ENCODE measurements around the gene GALNT12. TPM values are rescaled to one million over a fixed set of nuclear protein-coding genes. Genes with fewer than 3 reads are reported as not detected.

Gene GALNT12
- total and polyA plus RNA-seq, 2 experiments from 2014 or later = 13.9 to 16.4 TPM

DNA sequence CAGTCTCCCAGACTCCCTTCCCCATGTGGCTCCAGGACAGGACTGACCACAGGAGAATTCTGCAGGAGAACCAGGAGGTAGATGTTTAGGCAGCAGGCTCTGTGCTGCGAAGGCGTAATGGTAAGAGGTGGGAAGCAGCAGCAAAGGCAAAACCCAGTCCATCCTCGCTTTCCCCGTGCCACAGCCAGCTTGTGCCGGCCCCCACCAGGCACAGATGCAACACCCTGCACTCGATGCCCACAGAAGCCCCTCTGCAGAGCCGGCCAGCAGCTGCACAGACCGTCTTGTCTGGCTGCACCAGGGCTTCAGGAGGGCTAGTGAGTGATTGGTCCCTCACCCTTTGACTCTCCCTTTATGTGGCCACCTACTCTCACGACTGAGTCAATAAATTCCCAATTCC is 39.1 kb upstream of the GALNT12 start:
- H3K4me2 ChIP-seq = no peak overlapping the region
- no peaks in the 10 kb centered on the region for H3K9me3 ChIP-seq (ENCODE audit: low read depth)
- no peak for DNase-seq (ENCODE audit: low spot score)
- H3K9me2 ChIP-seq (replicated peaks; ENCODE audit: insufficient read depth) = no peaks in the 10 kb centered on the region
- no peaks in the 10 kb centered on the region for H3K79me2 ChIP-seq
- no peak overlapping the region for H2AFZ ChIP-seq
- H3K27ac ChIP-seq = no peak overlapping the region
- WGBS (ENCODE audit: low lambda C conversion rate, missing lambda C conversion rate) = 96% methylated on average over 9 of the region's 9 CpGs
- TF ChIP-seq EZH2 (IDR thresholded peaks at IDR 0.05; ENCODE audit: borderline replicate concordance) (no peak), CTCF (IDR thresholded peaks at IDR 0.05; ENCODE audit: poor library complexity) (no peak), EZH2phosphoT487 (IDR thresholded peaks at IDR 0.05; ENCODE audit: low read depth, severe bottlenecking, unreplicated experiment) (no peak)
- H4K20me1 ChIP-seq (ENCODE audit: insufficient read depth, poor library complexity, severe bottlenecking) = no peaks in the 10 kb centered on the region
- no peaks in the 10 kb centered on the region for H3K27me3 ChIP-seq
- H3K36me3 ChIP-seq (replicated peaks; ENCODE audit: insufficient read depth, low read depth) = no peaks in the 10 kb centered on the region
- H3K4me3 ChIP-seq = no peak overlapping the region
- no peaks in the 10 kb centered on the region for H3K4me1 ChIP-seq (ENCODE audit: insufficient read depth)

- H3K4me1 ChIP-seq (ENCODE audit: insufficient read depth) = no peaks in the 10 kb centered on the region
- no peak overlapping the region for H3K4me3 ChIP-seq
- no peaks in the 10 kb centered on the region for H3K36me3 ChIP-seq (replicated peaks; ENCODE audit: insufficient read depth, low read depth)
- no peaks in the 10 kb centered on the region for H3K9me3 ChIP-seq (ENCODE audit: low read depth)
- 91% methylated on average over 10 of the region's 10 CpGs for WGBS (ENCODE audit: low lambda C conversion rate, missing lambda C conversion rate)
- H2AFZ ChIP-seq = no peak overlapping the region
- TF ChIP-seq CTCF (IDR thresholded peaks at IDR 0.05; ENCODE audit: poor library complexity) (no peak), EZH2phosphoT487 (IDR thresholded peaks at IDR 0.05; ENCODE audit: low read depth, severe bottlenecking, unreplicated experiment) (no peak), EZH2 (IDR thresholded peaks at IDR 0.05; ENCODE audit: borderline replicate concordance) (no peak)
- H3K27me3 ChIP-seq = no peaks in the 10 kb centered on the region
- no peak overlapping the region for H3K27ac ChIP-seq
- no peaks in the 10 kb centered on the region for H4K20me1 ChIP-seq (ENCODE audit: insufficient read depth, poor library complexity, severe bottlenecking)
- H3K4me2 ChIP-seq = no peak overlapping the region
- H3K9me2 ChIP-seq (replicated peaks; ENCODE audit: insufficient read depth) = no peaks in the 10 kb centered on the region
- DNase-seq (ENCODE audit: low spot score) = no peak
- no peaks in the 10 kb centered on the region for H3K79me2 ChIP-seq
These were observed 36.8 kb upstream of the GALNT12 start for GRCh38 chr9:98770717-98771116.

GRCh38 chr9:98771209-98771874 is 36.1 kb upstream of the GALNT12 start:
- H4K20me1 ChIP-seq (ENCODE audit: insufficient read depth, poor library complexity, severe bottlenecking) = no peaks in the 10 kb centered on the region
- no peaks in the 10 kb centered on the region for H3K4me1 ChIP-seq (ENCODE audit: insufficient read depth)
- WGBS (ENCODE audit: low lambda C conversion rate, missing lambda C conversion rate) = 96% methylated on average over 13 of the region's 15 CpGs
- H2AFZ ChIP-seq = no peak overlapping the region
- H3K36me3 ChIP-seq (replicated peaks; ENCODE audit: insufficient read depth, low read depth) = no peaks in the 10 kb centered on the region
- H3K79me2 ChIP-seq = no peaks in the 10 kb centered on the region
- H3K27ac ChIP-seq = no peak overlapping the region
- H3K9me2 ChIP-seq (replicated peaks; ENCODE audit: insufficient read depth) = no peaks in the 10 kb centered on the region
- no peak overlapping the region for H3K4me2 ChIP-seq
- H3K4me3 ChIP-seq = no peak overlapping the region
- TF ChIP-seq EZH2 (IDR thresholded peaks at IDR 0.05; ENCODE audit: borderline replicate concordance) (no peak), CTCF (IDR thresholded peaks at IDR 0.05; ENCODE audit: poor library complexity) (no peak), EZH2phosphoT487 (IDR thresholded peaks at IDR 0.05; ENCODE audit: low read depth, severe bottlenecking, unreplicated experiment) (no peak)
- H3K27me3 ChIP-seq = no peaks in the 10 kb centered on the region
- no peaks in the 10 kb centered on the region for H3K9me3 ChIP-seq (ENCODE audit: low read depth)
- no peak for DNase-seq (ENCODE audit: low spot score)

Measured in hepatocyte (in vitro differentiated cells).